ENCODE measurements around the gene COL4A2.

Gene COL4A2

GRCh38 chr13:110341445-110342244 lies 34.6 kb downstream of the COL4A2 start:
- DNase-seq: no peak

GRCh38 chr13:110342474-110342873 lies 35.4 kb downstream of the COL4A2 start:
- DNase-seq: no peak

- no peak for DNase-seq
Measured at GRCh38 chr13:110343241-110343865, 36.3 kb downstream of the COL4A2 start.

- DNase-seq: no peak
Measured at GRCh38 chr13:110344320-110344719, 37.2 kb downstream of the COL4A2 start.

- no peak for DNase-seq
Measured at GRCh38 chr13:110345266-110345665, 38.2 kb downstream of the COL4A2 start.

GRCh38 chr13:110345701-110346100 lies 38.6 kb downstream of the COL4A2 start:
- DNase-seq: no peak

- no peak for DNase-seq
Measured at GRCh38 chr13:110346661-110347067, 39.6 kb downstream of the COL4A2 start.

GRCh38 chr13:110347088-110347487 lies 40.0 kb downstream of the COL4A2 start:
- no peak for DNase-seq

- DNase-seq: no peak
Measured at GRCh38 chr13:110347535-110348308, 40.6 kb downstream of the COL4A2 start.

- no peak for DNase-seq
Measured at GRCh38 chr13:110348309-110349105, 41.4 kb downstream of the COL4A2 start.

GRCh38 chr13:110349239-110349638 lies 42.2 kb downstream of the COL4A2 start:
- no peak for DNase-seq

- DNase-seq: no peak
Measured at GRCh38 chr13:110350049-110350448, 43.0 kb downstream of the COL4A2 start.

GRCh38 chr13:110350509-110350908 lies 43.4 kb downstream of the COL4A2 start:
- DNase-seq: no peak

- no peak for DNase-seq
Measured at GRCh38 chr13:110351636-110352420, 44.7 kb downstream of the COL4A2 start.

- DNase-seq: no peak
Measured at GRCh38 chr13:110352735-110353134, 45.7 kb downstream of the COL4A2 start.

GRCh38 chr13:110353339-110353977 lies 46.4 kb downstream of the COL4A2 start:
- DNase-seq: no peak

- DNase-seq: no peak
Measured at GRCh38 chr13:110354123-110354627, 47.1 kb downstream of the COL4A2 start.

GRCh38 chr13:110354715-110355473 lies 47.8 kb downstream of the COL4A2 start:
- DNase-seq: no peak

- DNase-seq: no peak
Measured at GRCh38 chr13:110356362-110356761, 49.3 kb downstream of the COL4A2 start.

GRCh38 chr13:110358381-110358780 lies 51.3 kb downstream of the COL4A2 start:
- DNase-seq: no peak

All from activated CD4-positive, alpha-beta T cell treated with anti-CD3 and anti-CD28 coated beads for 4 hours (primary cell).